NK-92 (cell line): ENCODE results near the gene TRANK1.
"Not testable (repeated sequence)": the region's sequence is repeated elsewhere in the genome, so short reads cannot be mapped to it uniquely, and the experiment has no call there.

Experiments
- DNase-seq: peaks from one replicate; lab custom pipeline; 2025; ENCODE audit not compliant: unreplicated experiment; lab: John Stamatoyannopoulos, UW

The TRANK1 gene

DNA sequence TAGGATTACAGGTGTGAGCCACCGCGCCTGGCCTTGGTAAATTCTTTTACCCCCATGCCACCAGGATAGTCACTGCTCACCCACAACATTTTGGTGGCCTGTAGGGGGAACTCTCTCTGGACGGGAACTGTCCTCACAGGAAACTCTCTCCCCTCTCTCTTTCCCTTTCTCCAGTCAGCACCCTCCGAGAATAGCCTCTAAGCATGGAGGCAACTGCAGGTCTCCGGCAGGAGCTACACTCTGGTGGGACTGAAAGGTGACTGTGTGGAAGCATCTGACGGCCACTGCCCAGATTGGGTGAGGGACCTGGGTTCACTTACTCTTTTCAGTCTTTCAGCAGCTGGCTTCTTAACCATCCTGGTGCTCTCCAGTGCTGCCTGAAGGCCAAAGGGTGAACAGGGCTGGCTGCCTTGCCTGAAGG, 21.3 kb downstream of the TRANK1 start:
- DNase-seq: no peak

DNA sequence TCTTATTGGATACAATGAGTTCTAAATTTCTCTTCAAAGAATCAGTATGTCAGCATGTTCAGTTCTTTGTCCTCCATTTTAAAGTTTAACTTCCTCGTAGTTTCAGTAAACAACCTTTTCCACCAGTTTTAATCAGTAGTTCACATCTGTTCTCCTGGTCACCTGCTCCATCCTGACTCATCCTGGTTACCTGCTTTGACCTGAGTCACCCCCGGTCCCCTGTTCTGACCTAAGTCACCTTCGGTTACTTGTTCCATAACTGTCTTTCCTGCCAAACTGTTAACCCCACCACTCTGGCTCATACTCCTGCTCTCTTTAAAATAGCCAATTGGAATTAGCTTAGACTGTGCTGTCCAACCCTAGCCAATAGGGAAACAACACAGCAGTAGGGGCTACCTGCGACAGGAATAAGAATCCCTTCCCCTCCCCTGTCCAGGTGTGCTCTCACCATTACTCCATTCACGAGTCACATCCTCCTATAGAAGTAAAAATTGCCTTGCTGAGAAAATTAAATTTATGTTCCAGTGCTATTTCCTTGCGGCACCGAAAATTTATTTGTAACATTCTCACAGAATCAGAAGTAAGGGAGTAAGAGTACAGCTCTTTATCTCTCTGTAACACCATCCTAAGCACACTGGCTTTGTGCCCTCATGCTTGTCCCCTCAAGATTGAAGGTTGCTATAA, 23.8 kb downstream of the TRANK1 start:
- DNase-seq: no peak

DNA sequence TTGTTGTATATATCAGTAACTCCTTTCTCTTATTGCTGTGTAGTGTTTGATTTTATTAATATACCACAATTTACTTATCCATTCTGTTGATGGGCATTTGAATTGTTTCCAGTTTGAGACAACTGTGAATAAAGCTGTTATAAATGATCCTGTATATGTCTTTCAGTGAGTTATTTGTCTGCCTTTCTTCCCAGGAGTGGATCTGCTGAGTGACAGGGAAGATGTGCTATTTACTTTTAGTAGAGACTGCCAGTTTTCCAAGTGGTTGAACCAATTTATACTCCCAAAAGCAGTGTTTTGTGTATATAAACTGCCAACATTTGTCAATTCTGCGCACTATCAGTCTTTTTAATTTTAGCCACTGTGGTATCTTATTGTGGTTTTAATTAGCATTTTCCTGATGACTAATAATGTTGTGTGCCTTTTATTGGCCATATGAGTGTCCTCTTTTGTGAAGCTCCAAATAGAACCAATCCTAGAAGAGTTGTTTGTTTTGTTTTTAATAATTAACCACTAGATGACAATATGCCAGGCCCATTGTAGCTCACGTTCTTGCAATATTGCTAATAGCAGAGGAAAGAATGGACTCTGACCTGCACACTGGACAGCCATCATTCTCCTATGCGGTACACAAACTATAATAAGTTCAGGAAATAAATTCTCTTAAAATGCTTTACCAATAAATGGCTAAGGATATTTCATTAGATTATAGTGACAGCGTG, 25.3 kb downstream of the TRANK1 start:
- DNase-seq: no peak

DNA sequence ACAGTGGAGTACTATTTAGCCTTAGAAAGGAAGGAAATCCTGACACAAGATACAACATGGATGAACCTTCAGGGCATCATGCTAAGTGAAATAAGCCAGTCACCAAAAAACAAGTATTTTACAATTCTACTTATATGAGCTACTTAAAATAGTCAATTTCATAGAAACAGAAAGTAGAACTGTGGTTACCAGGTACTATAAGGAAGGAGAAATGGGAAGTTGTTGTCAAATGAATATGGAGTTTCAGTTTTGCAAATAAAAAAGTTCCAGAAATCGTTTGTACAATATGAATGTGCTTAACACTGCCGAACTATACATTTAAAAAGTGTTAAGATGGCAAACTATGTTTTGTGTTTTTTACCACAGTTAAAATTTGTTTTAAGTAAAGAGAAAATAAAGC, 26.8 kb downstream of the TRANK1 start:
- DNase-seq: no peak

DNA sequence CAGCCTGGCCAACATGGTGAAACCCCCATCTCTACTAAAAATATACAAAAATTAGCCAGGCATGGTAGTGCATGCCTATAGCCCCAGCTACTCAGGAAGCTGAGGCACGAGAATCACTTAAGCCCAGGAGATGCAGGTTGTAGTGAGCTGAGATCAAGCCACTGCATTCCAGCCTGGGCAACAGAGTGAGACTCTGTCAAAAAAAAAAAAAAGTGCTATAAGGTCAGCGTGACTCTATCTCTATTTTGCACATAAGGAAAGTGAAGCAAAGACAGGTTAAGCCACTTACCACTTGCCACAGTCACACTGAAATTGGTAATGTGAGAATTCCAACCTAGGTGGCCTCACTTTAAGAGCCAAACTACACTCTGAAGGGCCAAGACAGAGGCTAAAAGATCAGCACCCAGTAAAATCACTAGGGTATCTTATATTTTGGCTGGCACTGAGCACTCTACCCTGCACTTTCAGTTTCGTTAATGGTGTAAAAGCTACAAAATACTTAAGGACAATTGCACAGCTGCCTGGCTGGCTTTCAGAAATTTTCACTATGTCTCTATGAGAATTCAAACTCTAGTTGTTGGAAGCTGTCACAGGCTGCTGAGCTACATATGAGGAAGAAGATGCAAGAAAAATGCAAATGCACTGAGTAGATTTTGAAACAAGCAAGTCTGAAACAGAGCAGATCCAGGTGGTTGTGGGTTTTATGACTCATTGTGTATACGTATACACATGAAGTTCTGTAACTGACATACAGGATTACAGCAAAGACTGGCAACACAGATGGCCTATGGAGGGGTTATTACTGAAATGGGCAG, 32.7 kb downstream of the TRANK1 start:
- DNase-seq: no peak

DNA sequence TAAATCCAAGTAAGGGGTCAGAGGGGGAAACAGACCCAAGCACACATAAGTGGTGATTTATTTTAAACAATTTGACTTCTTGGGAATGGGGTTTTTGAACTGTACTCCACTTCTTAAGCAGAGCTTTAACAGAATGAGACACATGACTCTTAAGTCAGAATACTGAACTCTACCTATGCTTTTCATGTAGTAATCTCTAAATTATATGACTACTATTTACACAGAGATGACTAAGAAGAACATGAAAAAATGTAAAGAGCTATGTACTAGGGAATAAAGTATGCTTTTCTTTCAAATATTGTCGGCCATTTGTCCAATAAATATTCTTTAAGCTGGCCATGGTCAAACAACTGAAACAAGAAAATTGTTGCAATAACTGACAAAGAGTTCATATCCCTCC, 35.2 kb downstream of the TRANK1 start:
- no peak for DNase-seq

DNA sequence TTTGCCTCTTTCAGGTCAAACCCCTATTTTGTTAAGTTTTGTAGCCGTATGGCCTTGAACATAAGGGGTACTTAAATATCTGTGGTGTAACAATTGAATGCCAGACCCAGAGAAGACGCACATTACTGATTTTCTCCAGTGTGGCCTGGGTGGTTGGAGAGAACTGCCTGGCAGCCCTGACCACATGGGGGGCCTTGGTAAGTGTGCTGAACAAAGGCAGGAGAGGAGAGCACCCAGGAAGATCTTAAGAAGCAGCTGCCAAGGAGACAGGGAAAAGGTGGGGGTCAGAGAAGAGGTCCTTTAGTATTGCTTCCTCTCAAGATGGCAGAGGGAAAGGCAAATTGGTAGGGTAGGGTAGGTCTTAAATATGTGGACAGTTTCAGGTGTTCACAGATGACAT, 35.7 kb downstream of the TRANK1 start:
- DNase-seq: no peak

DNA sequence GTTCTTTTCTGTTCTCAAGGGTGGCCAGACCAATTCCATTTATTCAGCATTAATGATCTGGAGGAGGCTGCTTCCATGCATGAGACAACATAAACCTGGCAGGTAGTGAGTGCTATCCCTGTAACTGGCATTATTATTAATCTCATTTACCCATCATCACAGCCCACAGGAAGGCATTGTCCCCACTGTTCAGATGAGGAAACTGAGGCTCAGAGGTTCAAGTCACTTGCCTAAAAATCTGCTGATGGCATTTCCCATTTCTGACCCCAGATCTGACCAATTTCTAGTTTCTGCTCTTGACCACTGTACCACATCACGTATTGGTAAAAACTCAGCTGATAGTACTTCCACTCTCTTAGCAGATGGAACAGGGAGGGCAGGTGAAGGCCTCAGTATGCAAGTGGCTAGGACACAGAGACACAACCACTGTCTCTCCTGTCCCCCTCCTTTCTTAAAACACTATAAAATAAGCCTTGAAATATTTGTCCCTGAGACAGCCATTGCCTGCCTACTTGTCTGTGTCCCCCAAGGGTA, 36.1 kb downstream of the TRANK1 start:
- no peak for DNase-seq

DNA sequence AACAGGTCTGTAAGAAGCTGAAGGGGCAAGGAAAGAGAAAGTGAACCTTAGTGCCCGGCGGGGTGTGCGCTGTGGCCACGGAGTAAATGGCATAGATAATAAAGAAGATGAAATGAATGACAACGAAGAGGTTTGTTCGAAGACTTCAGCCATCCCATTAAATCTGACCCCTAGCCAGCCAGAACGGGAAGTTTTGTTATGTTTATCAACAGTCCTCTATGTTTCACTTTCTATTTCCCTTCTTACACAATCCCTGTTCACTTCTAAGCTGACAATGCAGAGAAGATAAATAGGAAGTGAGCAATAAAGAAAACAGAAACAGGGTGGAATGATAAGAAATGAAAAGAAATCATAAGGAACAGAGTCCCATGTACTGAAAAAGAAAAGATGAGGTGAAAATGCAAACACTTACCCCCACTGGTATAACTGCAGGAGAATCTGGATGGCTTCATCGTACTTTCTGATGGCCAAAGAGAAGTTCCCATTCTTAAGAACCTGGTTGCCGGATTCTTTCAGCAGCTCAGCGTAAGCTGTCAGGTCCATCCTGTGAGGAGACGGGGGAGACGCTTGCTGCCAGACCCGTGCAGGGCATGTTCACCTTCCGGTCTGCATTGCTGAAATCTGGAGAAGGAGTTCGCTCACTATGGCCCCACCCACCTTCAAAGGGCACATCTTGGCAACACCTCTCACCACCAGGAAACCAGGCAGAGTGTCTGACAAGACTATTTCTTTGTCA, 36.8 kb downstream of the TRANK1 start:
- no peak for DNase-seq

DNA sequence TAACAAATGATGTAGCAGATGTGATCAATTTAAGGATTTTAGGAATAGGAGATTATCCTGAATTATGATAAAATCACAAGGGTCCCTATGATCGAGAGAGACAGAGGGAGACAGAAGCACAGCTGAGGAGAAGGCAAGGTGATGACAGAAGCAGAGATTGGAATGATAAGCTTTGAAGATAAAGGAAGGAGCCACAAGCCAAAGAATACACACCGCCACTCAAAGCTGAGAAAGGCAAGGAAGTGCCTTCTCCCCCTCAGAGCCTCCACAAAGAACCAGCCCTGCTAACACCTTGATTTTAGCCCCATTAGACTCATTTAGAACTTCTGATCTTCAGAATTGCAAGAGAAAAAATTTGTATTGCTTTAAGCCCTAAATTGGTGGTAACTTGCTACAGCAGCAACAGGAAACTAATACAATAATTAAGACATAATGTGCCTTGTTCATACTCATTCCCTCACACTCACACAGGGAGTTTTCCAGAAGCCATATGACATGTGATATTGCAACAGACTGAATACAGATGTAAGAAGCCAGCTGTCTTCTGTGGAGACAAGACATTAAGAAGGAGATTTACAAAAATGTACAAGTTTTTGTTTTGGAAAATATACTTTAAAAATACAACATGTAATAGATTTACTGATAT, 38.2 kb downstream of the TRANK1 start:
- DNase-seq: no peak

DNA sequence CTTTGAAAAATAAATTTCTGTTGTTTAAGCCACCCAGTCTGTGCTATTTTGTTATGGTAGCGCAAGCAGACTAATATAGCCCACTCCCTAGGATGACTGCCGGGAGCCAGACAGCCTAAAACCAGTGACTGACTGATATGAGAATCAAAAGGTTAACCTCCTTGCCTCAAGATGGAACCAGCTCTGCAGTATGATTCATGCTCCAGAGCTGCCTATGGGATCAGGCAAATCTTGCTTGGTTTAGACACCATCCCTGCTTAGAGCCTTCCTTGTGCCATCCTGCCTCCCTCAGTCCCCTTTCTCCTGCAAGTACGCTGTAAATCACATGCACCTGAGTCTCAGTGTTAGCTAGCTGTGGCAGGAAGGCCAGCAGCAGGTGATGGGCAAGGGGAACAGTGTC, 39.3 kb downstream of the TRANK1 start:
- no peak for DNase-seq

DNA sequence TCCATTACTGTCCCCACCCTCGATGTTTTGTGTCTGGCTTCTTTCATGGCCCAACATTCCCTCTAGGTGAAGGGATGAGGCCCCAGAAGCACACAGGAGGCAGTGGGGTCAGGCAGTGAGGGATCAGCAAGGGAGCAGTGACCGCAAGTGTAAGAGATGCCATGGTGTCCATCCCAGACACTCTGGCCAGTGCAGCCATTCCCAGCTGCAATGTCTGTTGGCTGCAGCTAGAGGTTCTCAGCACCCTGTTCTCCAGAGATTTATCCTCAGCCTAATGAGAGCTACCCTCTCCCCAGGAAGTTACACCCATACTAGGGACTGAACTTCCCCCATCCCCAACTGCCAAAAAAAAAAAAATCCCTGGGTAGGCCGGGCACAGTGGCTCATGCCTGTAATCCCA, 40.2 kb downstream of the TRANK1 start:
- no peak for DNase-seq

DNA sequence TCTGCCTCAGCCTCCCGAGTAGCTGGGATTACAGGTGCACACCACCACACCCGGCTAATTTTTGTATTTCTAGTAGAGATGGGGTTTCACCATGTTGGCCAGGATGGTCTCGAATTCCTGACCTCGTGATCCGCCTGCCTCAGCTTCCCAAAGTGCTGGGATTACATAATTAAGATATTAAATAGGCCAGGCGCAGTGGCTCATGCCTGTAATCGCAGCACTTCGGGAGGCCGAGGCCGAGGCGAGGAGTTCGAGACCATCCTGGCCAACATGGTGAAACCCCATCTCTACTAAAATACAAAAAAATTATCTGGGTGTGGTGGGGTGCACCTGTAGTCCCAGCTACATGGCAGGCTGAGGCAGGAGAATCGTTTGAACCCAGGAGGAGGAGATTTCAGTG, 40.8 kb downstream of the TRANK1 start:
- not testable (repeated sequence) for DNase-seq

DNA sequence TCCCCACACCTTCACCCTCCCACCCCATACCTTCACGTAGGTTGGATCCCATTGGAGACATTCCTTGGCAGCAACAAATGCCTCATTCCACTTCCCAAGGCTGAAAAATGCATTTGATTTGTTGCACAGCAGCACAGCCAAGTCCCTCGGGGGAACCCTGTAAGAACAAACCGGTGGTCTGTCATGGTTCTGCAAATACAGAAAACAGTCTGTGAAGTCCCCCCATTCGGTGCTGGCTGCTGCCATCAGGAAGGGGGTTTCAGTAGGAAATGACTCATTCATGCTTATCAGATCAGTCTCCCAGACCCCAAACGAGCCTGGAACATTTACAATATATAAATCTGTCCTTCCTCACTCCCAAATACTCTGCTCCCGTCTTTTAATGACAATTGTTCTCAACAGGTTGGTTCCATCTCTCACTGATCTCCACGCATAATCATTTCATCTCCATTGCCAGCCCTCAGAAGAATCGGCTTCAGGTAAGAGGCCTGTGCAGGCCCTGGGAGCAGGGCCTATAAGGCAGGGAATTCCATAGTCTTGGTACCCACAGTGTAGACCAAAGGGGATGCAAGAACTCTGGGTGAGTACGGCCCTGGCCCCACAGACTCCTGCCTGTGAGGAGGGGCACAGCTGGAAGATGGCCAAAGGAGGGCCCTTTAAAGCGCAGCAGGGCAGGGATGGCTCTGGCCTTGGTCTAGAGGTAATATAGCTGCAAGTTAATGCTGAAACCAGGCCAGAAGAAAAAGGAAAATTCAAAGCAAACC, 41.6 kb downstream of the TRANK1 start:
- no peak for DNase-seq

DNA sequence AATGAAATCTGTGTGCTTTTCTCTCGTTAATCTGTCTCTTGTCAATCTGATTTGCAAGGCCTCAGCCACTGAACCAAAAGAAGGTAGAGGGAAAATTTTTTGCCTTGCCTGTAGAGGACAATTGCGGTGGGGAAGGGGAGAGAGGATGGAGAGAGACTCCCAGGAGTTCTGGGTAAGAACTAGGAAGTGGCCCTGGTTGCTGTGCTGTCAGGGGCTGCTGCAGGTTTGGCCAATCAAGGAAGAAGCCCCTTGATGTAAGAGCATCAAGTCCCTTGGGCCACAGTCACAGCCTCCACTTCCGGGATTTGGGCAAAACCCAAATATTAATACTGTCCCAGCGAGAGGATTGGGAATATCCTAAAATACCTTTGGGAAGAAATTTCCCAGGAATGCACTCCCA, 43.3 kb downstream of the TRANK1 start:
- DNase-seq: no peak

DNA sequence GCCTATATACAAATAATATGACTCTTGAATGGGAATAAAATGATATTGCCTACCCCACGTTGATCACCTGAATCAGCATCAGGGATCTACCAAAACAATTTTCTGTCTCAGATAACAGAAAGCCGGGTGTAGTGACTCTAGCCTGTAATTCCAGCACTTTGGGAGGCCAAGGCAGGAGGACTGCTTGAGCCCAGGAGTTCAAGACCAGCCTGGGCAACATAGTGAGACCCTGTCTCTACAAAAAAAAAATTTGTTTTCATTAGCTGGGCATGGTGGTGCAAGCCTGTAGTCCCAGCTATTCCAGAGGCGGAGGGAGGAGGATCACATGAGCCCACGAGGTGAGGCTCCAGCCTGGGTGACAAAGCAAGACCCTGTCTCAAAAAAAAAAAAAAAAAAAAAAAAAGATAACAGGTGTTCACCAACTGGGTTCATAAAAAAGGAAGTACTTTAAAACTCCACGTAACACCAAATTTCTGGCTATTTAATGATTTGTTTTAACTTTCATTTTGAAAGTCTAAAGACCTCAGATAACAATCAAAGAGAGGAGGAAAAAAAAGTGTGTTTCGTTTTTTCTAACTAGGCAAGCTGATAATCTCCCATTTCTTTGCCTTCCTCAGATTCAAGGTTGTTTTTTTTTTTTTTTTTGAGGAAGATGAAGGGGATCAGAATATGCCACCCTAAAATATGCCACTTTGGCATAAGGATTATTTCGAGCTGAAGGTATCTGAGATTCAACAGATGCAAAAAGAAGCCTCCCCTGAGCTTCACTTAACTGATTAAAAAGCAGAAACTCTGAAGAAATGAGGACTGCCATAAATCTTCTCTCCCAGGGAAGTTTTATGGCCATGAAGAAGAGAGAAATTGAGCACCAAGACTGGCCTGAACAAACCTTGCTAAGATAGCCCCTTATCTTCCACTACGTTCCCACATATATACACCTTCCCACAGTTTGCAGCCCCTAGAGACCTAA, 44.1 kb downstream of the TRANK1 start:
- DNase-seq: no peak

DNA sequence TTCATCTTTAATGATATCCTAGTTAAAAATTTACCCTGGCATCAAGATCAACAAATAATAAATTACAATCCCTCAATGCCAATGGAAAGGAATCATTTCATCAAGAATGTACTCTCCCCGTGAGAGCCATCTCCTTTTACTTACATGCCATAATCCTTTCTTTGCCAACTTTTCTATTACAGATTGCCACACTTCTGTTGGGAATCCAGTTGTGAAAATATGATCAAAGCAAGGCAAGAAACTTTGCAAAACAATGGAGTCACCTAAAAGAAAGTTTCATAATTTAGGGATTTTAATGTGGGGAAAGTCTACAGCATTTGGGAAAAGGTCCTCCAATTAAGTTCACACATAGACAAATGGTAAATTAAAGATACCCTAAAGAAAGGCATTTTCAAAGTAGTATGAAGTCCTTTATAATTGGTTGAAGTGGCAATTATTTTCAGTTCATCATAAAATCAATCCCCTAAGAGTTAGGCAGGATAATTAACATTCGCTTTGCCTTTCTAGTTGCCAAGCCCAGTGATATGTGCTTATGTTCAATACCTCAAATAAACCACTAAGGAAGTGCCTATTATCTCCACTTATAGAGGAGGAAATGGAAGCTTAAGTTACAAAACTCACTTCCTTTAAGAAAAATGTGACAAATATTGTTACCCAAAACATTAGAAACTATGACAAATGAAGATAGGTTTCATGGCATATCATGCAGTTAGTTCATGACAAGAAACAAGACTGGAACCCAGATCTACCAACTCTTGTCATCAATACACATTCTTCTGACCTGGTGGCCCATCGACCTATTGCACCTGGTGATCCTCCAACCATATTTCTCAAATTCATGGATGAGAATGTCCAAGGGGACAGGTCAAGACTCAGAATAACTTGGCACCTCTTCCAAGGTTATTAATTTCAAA, 49.1 kb downstream of the TRANK1 start:
- no peak for DNase-seq

DNA sequence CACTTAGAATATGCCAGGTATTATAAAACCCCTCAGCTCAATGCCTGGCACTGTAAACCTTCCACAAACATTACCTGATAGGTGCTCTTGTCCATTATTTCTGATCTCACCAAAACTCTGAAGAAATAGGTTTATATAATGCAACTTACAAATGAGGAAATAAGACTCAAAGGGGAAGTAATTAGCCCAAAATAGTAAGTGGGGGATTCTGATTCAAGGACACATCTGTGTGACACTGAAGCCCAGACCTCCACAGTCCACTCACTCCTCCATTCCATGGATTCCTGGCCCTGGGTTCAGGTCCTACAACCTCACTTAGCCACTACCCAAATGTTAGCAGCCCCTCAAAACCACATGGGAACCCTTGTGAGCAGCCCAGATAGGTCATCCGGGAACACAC, 49.9 kb downstream of the TRANK1 start:
- DNase-seq: no peak
